C4-2B (cell line): ENCODE data around the gene NDUFAF2.

Source experiments
- CTCF ChIP-seq: fragments of 450-650 bp; conservative IDR thresholded peaks from 2 replicates; pipeline ENCODE4 v1.5.1; 2017; ENCODE audit warnings: mild to moderate bottlenecking
- ZFX ChIP-seq: fragments of 450-650 bp; IDR thresholded peaks from 2 replicates; pipeline ENCODE4 v1.6.1; 2017

GRCh38 chr5:60993425-60993824 lies 48.4 kb downstream of the NDUFAF2 start:
- no peak for TF ChIP-seq CTCF
- no peak for TF ChIP-seq ZFX
